ENCODE data around the gene CSNK1G3. TPM values are rescaled to one million over a fixed set of nuclear protein-coding genes. Genes with fewer than 3 reads are reported as not detected.
"Not testable (repeated sequence)": the region's sequence is repeated elsewhere in the genome, so short reads cannot be mapped to it uniquely, and the experiment has no call there.

Gene CSNK1G3
- total RNA-seq, 5 donors from 2014 or later (not counting 1 experiment from before 2014, with no cell fraction given), result 59.0 to 73.5 (median 71.9) TPM

- not testable (repeated sequence) for H3K4me1 Mint-ChIP-seq; H3K36me3 Mint-ChIP-seq; ATAC-seq (replicated peaks in 1 of 4); H3K9me3 Mint-ChIP-seq; H3K27me3 ChIP-seq (replicated peaks in 1 of 2; ENCODE audit: control insufficient read depth in 2 of 2, extremely low read depth in 1 of 2, insufficient read depth in 2 of 2, low read length in 1 of 2); H3K4me3 Mint-ChIP-seq; H3K9me3 ChIP-seq; DNase-seq; H3K27ac Mint-ChIP-seq; H3K27ac ChIP-seq (ENCODE audit: low read length); H3K36me3 ChIP-seq (ENCODE audit: control insufficient read depth in 2 of 2, extremely low read depth in 1 of 2, insufficient read depth in 1 of 2, low read length in 1 of 2); H3K4me1 ChIP-seq (ENCODE audit: control insufficient read depth in 1 of 2, extremely low read depth in 1 of 2, insufficient read depth in 2 of 2, low read length in 2 of 2); H3K4me3 ChIP-seq (ENCODE audit: control insufficient read depth in 1 of 2, extremely low read depth in 1 of 2, low read length in 1 of 2)
- ChIA-PET POLR2A (interaction anchor here in 1 of 2 donors (0.6 kb wide), 1 partner anchor 71 kb away, joined by 4 read pairs; no protein-coding TSS in a partner anchor), CTCF (interaction anchor here in 1 of 2 donors (0.7 kb wide), 1 partner anchor 678 kb away, joined by 3 read pairs; no protein-coding TSS in a partner anchor)
- peaks cover 0 to 12% of the 10 kb centered on the region in 2 donors for H3K27me3 Mint-ChIP-seq
- whole genome bisulfite sequencing (ENCODE audit: insufficient coverage), result no CpG with 5 or more reads among the region's 2 CpGs
Measured at GRCh38 chr5:123495211-123495610, 16.8 kb upstream of the CSNK1G3 start.

DNA sequence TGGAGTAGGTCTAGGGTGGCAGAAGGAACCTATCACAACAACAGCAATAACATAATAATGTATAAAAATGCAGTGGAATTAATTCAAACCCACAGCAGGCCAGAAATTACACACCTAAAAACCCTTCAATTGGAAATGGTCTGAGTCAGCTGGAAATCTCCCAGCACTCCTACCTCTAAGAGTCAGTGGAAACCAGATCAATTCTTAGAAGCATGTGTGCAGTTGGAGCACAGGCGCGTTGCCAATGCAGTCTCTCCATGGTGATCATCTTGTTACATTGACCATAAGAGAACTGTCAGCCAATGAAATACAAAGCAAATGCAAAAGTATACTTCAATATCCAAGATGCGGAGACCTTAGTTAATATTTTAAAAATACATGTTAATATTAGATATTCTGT is 15.1 kb upstream of the CSNK1G3 start:
- Histone ChIP-seq H3K27me3 (replicated peaks in 1 of 2; ENCODE audit: control insufficient read depth in 2 of 2, extremely low read depth in 1 of 2, insufficient read depth in 2 of 2, low read length in 1 of 2) (no peaks in the 10 kb centered on the region), H3K27ac (ENCODE audit: low read length) (no peak overlapping the region), H3K4me3 (ENCODE audit: control insufficient read depth in 1 of 2, extremely low read depth in 1 of 2, low read length in 1 of 2) (no peak overlapping the region), H3K36me3 (ENCODE audit: control insufficient read depth in 2 of 2, extremely low read depth in 1 of 2, insufficient read depth in 1 of 2, low read length in 1 of 2) (no peaks in the 10 kb centered on the region), H3K4me1 (ENCODE audit: control insufficient read depth in 1 of 2, extremely low read depth in 1 of 2, insufficient read depth in 2 of 2, low read length in 2 of 2) (no peaks in the 10 kb centered on the region), H3K9me3 (no peaks in the 10 kb centered on the region)
- H3K4me1 Mint-ChIP-seq, result no peaks in the 10 kb centered on the region
- no CpG with 5 or more reads among the region's 3 CpGs for WGBS (ENCODE audit: insufficient coverage)
- H3K4me3 Mint-ChIP-seq, result no peak overlapping the region
- H3K36me3 Mint-ChIP-seq, result no peaks in the 10 kb centered on the region
- ATAC-seq (replicated peaks in 1 of 4), result no peak
- H3K27me3 Mint-ChIP-seq, result peaks cover 0 to 12% of the 10 kb centered on the region in 2 donors
- no peak overlapping the region for H3K27ac Mint-ChIP-seq
- ChIA-PET CTCF (no interaction called here), POLR2A (no interaction called here)
- H3K9me3 Mint-ChIP-seq, result no peaks in the 10 kb centered on the region
- DNase-seq, result no peak

DNA sequence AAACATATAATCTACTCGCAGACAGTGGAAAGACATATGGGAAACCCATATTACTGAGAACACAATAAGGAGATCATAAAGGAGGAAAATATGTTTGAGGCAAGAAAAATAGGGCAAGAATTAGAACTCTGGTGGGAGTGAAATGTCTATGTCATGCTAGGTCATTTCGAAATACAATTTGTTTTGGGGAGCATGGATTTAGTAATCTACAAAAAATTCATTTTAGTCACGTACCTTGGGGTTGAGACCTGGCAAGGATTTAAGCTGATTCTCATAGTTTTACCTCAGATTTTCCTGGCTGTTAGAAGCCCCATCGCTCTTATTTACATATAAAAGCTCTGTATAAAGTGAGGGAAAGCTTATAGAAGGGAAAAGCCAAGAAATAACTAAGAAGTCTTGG is 11.5 kb upstream of the CSNK1G3 start:
- Histone ChIP-seq H3K9me3 (no peaks in the 10 kb centered on the region), H3K4me3 (ENCODE audit: control insufficient read depth in 1 of 2, extremely low read depth in 1 of 2, low read length in 1 of 2) (no peak overlapping the region), H3K4me1 (ENCODE audit: control insufficient read depth in 1 of 2, extremely low read depth in 1 of 2, insufficient read depth in 2 of 2, low read length in 2 of 2) (peaks cover 0 to 2% of the 10 kb centered on the region in 2 experiments), H3K27ac (ENCODE audit: low read length) (no peak overlapping the region), H3K36me3 (ENCODE audit: control insufficient read depth in 2 of 2, extremely low read depth in 1 of 2, insufficient read depth in 1 of 2, low read length in 1 of 2) (no peaks in the 10 kb centered on the region), H3K27me3 (replicated peaks in 1 of 2; ENCODE audit: control insufficient read depth in 2 of 2, extremely low read depth in 1 of 2, insufficient read depth in 2 of 2, low read length in 1 of 2) (no peaks in the 10 kb centered on the region)
- ATAC-seq (replicated peaks in 1 of 4) (no peak), DNase-seq (no peak)
- Mint-ChIP-seq H3K4me1 (peaks cover 0 to 6% (median 2%) of the 10 kb centered on the region in 3 donors), H3K4me3 (no peak overlapping the region), H3K27ac (no peak overlapping the region), H3K27me3 (peaks cover 0 to 12% of the 10 kb centered on the region in 2 donors), H3K9me3 (no peaks in the 10 kb centered on the region), H3K36me3 (no peaks in the 10 kb centered on the region)
- POLR2A ChIA-PET, result no interaction called here
- 100% methylated on average over 1 of the region's 4 CpGs for WGBS (ENCODE audit: insufficient coverage)
- CTCF ChIA-PET, result no interaction called here

DNA sequence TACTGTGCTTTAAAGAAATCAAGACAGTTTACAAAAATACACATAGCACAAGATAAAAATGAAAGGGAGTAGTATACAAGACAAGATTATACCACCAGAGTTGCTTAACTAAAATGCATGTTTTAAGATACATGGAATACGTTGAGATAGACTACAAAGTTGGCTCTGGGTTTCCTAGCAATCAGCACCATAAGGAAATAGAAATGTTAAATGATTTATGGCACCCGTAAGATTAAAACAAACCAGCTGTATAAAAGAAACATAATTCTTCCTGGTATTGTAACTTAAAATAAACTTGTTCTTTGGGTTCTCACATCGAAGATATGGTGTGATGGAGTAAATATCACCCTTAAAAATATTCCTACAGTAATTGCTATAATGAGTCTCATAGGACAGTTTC is 9.9 kb upstream of the CSNK1G3 start:
- Mint-ChIP-seq H3K27me3 (peaks cover 4 to 24% of the 10 kb centered on the region in 2 donors), H3K4me1 (peaks cover 0 to 6% (median 2%) of the 10 kb centered on the region in 3 donors), H3K36me3 (no peaks in the 10 kb centered on the region), H3K9me3 (no peaks in the 10 kb centered on the region), H3K4me3 (no peak overlapping the region), H3K27ac (no peak overlapping the region)
- DNase-seq, result no peak
- no CpG with 5 or more reads among the region's 3 CpGs for WGBS (ENCODE audit: insufficient coverage)
- ChIA-PET CTCF (interaction anchor here in 1 of 2 donors (0.6 kb wide), 1 partner anchor 46 kb away, joined by 4 read pairs; no protein-coding TSS in a partner anchor), POLR2A (no interaction called here)
- no peaks in the 10 kb centered on the region for H3K36me3 ChIP-seq (ENCODE audit: control insufficient read depth in 2 of 2, extremely low read depth in 1 of 2, insufficient read depth in 1 of 2, low read length in 1 of 2)
- H3K27me3 ChIP-seq (replicated peaks in 1 of 2; ENCODE audit: control insufficient read depth in 2 of 2, extremely low read depth in 1 of 2, insufficient read depth in 2 of 2, low read length in 1 of 2), result peaks cover 0 to 2% of the 10 kb centered on the region in 2 experiments
- H3K4me1 ChIP-seq (ENCODE audit: control insufficient read depth in 1 of 2, extremely low read depth in 1 of 2, insufficient read depth in 2 of 2, low read length in 2 of 2), result peaks cover 0 to 2% of the 10 kb centered on the region in 2 experiments
- no peak overlapping the region for H3K4me3 ChIP-seq (ENCODE audit: control insufficient read depth in 1 of 2, extremely low read depth in 1 of 2, low read length in 1 of 2)
- H3K9me3 ChIP-seq, result no peaks in the 10 kb centered on the region
- ATAC-seq (replicated peaks in 1 of 4), result no peak
- H3K27ac ChIP-seq (ENCODE audit: low read length), result no peak overlapping the region

DNA sequence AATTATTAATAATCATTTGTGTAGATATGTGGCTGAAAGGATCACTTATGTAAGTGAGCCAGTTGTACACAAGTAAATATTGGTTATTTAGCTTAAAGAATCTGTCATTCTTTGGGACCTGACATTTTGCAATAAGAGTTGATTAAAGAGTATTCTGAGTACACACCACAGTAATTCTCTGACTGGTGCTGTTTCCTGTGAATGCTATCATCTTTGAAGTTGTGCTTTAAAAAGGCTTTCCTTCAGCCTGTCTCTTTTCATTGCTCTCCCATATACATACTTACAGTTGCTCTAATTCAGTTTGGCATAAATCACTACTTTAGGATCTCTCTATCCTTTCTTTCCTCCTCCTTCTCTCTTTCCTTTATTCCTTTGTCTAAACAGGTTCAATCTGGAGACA is 8.7 kb upstream of the CSNK1G3 start:
- CTCF ChIA-PET, result no interaction called here

GRCh38 chr5:123505633-123506032 is 6.3 kb upstream of the CSNK1G3 start:
- peaks cover 0 to 2% of the 10 kb centered on the region in 2 experiments for H3K27me3 ChIP-seq (replicated peaks in 1 of 2; ENCODE audit: control insufficient read depth in 2 of 2, extremely low read depth in 1 of 2, insufficient read depth in 2 of 2, low read length in 1 of 2)
- no peaks in the 10 kb centered on the region for H3K36me3 ChIP-seq (ENCODE audit: control insufficient read depth in 2 of 2, extremely low read depth in 1 of 2, insufficient read depth in 1 of 2, low read length in 1 of 2)
- H3K9me3 ChIP-seq, result no peaks in the 10 kb centered on the region
- POLR2A ChIA-PET, result no interaction called here
- peaks cover 0 to 6% (median 2%) of the 10 kb centered on the region in 3 donors for H3K4me1 Mint-ChIP-seq
- no peaks in the 10 kb centered on the region for H3K9me3 Mint-ChIP-seq
- no peak overlapping the region for H3K27ac Mint-ChIP-seq
- WGBS (ENCODE audit: insufficient coverage), result 75% methylated on average over 1 of the region's 2 CpGs
- CTCF ChIA-PET, result no interaction called here
- ATAC-seq (replicated peaks in 1 of 4) (no peak), DNase-seq (no peak)
- no peak overlapping the region for H3K4me3 Mint-ChIP-seq
- no peaks in the 10 kb centered on the region for H3K36me3 Mint-ChIP-seq
- H3K27me3 Mint-ChIP-seq, result peaks cover 4 to 15% of the 10 kb centered on the region in 2 donors
- H3K27ac ChIP-seq (ENCODE audit: low read length), result no peak overlapping the region
- peaks cover 0 to 2% of the 10 kb centered on the region in 2 experiments for H3K4me1 ChIP-seq (ENCODE audit: control insufficient read depth in 1 of 2, extremely low read depth in 1 of 2, insufficient read depth in 2 of 2, low read length in 2 of 2)
- no peak overlapping the region for H3K4me3 ChIP-seq (ENCODE audit: control insufficient read depth in 1 of 2, extremely low read depth in 1 of 2, low read length in 1 of 2)

More for the DNA sequence above, 8.7 kb upstream of the CSNK1G3 start:
- no peaks in the 10 kb centered on the region for H3K36me3 ChIP-seq (ENCODE audit: control insufficient read depth in 2 of 2, extremely low read depth in 1 of 2, insufficient read depth in 1 of 2, low read length in 1 of 2)
- Mint-ChIP-seq H3K27me3 (peaks cover 4 to 24% of the 10 kb centered on the region in 2 donors), H3K36me3 (no peaks in the 10 kb centered on the region), H3K4me3 (no peak overlapping the region), H3K27ac (no peak overlapping the region), H3K4me1 (peaks cover 0 to 6% (median 2%) of the 10 kb centered on the region in 3 donors), H3K9me3 (no peaks in the 10 kb centered on the region)
- no peaks in the 10 kb centered on the region for H3K9me3 ChIP-seq
- H3K27ac ChIP-seq (ENCODE audit: low read length), result no peak overlapping the region
- DNase-seq (no peak), ATAC-seq (replicated peaks in 1 of 4) (peak in 1 of 4 experiments; percentile 70)
- peaks cover 0 to 2% of the 10 kb centered on the region in 2 experiments for H3K27me3 ChIP-seq (replicated peaks in 1 of 2; ENCODE audit: control insufficient read depth in 2 of 2, extremely low read depth in 1 of 2, insufficient read depth in 2 of 2, low read length in 1 of 2)
- POLR2A ChIA-PET, result no interaction called here
- peaks cover 0 to 2% of the 10 kb centered on the region in 2 experiments for H3K4me1 ChIP-seq (ENCODE audit: control insufficient read depth in 1 of 2, extremely low read depth in 1 of 2, insufficient read depth in 2 of 2, low read length in 2 of 2)
- no peak overlapping the region for H3K4me3 ChIP-seq (ENCODE audit: control insufficient read depth in 1 of 2, extremely low read depth in 1 of 2, low read length in 1 of 2)

DNA sequence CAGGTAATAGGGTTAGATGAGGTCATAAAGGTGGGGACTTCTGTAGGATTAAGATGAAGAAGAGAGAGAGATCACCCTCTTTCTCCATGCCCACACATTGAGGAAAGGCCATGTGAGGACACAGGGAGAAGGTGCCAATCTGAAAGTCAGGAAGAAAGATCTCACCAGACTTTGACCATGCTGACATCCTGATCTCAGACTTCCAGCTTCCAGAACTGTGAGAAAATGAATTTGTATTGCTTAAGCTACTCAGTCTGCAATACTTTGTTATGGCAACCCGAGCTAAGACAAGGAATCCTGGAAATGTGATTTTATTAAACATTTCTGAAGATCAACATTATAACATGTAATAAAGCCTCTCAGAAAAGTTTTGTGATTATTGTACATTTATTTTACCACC is 3.5 kb upstream of the CSNK1G3 start:
- Histone ChIP-seq H3K9me3 (no peaks in the 10 kb centered on the region), H3K36me3 (ENCODE audit: control insufficient read depth in 2 of 2, extremely low read depth in 1 of 2, insufficient read depth in 1 of 2, low read length in 1 of 2) (no peaks in the 10 kb centered on the region), H3K27ac (ENCODE audit: low read length) (no peak overlapping the region), H3K27me3 (replicated peaks in 1 of 2; ENCODE audit: control insufficient read depth in 2 of 2, extremely low read depth in 1 of 2, insufficient read depth in 2 of 2, low read length in 1 of 2) (peaks cover 0 to 2% of the 10 kb centered on the region in 2 experiments), H3K4me1 (ENCODE audit: control insufficient read depth in 1 of 2, extremely low read depth in 1 of 2, insufficient read depth in 2 of 2, low read length in 2 of 2) (peaks cover 9 to 11% of the 10 kb centered on the region in 2 experiments), H3K4me3 (ENCODE audit: control insufficient read depth in 1 of 2, extremely low read depth in 1 of 2, low read length in 1 of 2) (no peak overlapping the region)
- no peaks in the 10 kb centered on the region for H3K36me3 Mint-ChIP-seq
- peaks cover 15 to 17% (median 15%) of the 10 kb centered on the region in 3 donors for H3K4me1 Mint-ChIP-seq
- DNase-seq, result no peak
- WGBS (ENCODE audit: insufficient coverage), result no CpG with 5 or more reads among the region's 1 CpG
- CTCF ChIA-PET, result interaction anchor here in 1 of 2 donors (0.8 kb wide), 1 partner anchor 37 kb away, joined by 3 read pairs; no protein-coding TSS in a partner anchor
- no peak overlapping the region for H3K27ac Mint-ChIP-seq
- POLR2A ChIA-PET, result no interaction called here
- H3K4me3 Mint-ChIP-seq, result no peak overlapping the region
- H3K27me3 Mint-ChIP-seq, result peaks cover 4 to 15% of the 10 kb centered on the region in 2 donors
- no peak for ATAC-seq (replicated peaks in 1 of 4)
- no peaks in the 10 kb centered on the region for H3K9me3 Mint-ChIP-seq

Data from T-cell (primary cell).